B cell (primary cell): ENCODE measurements around the gene ZC4H2. TPM values are rescaled to one million over a fixed set of nuclear protein-coding genes. Genes with fewer than 3 reads are reported as not detected.

ENCODE experiments used
- ATAC-seq: fragments of 200-7000 bp; cut with Tn5 transposase; one replicate; pipeline ENCODE4 v1.10.0; 2021; ENCODE audit warnings: low read depth, mild to moderate bottlenecking, moderate number of reproducible peaks, moderate library complexity
- CTCF ChIA-PET: fragments of 350-600 bp; sonication (Branson Sonifier 250); formaldehyde crosslinking; loops from one replicate; lab custom pipeline; 2021; ENCODE audit warnings: antibody characterized with exemption, inconsistent platforms; lab: Charles Lee
- POLR2A ChIA-PET: fragments of 350-600 bp; sonication (Branson Sonifier 250); formaldehyde crosslinking; loops from one replicate; lab custom pipeline; 2021; ENCODE audit warnings: antibody characterized with exemption; lab: Charles Lee
- DNase-seq: peaks from one replicate; pipeline ENCODE4 v3.0.0; 2013
- H2AFZ ChIP-seq: 2 replicates; pipeline ENCODE4 v1.6.1; 2012; ENCODE audit warnings: mild to moderate bottlenecking, low read depth, low read length; ENCODE audit not compliant: insufficient read depth, poor library complexity, severe bottlenecking
- H3K27ac ChIP-seq, 2 donors: 1 replicate in 1 of 2; 2 replicates in 1 of 2; pipeline ENCODE4 v1.5.1; 2012 to 2013; ENCODE audit warnings: low read length in 2 of 2, mild to moderate bottlenecking in 2 of 2, moderate library complexity in 1 of 2
- H3K27me3 ChIP-seq, 4 experiments: fragments of 200-600 bp in 1 of 4; sonication (generic) in 1 of 4; replicated peaks in 1 of 4; 1 replicate in 2 of 4; 2 replicates in 2 of 4; pipeline versions ENCODE4 v1.6.1 to v1.7.0; 2013 to 2016; ENCODE audit warnings: low read length in 3 of 4, mild to moderate bottlenecking in 2 of 4, mixed read lengths in 1 of 4, moderate library complexity in 1 of 4; ENCODE audit not compliant: insufficient read depth in 4 of 4, control insufficient read depth in 3 of 4; ENCODE audit errors: control extremely low read depth in 1 of 4
- H3K36me3 ChIP-seq, 2 experiments: replicated peaks in 1 of 2; 1 replicate in 1 of 2; 2 replicates in 1 of 2; pipeline versions ENCODE4 v1.6.1 to v1.7.1; 2013; ENCODE audit warnings: low read length in 1 of 2; ENCODE audit not compliant: insufficient read depth in 2 of 2, control insufficient read depth in 1 of 2; ENCODE audit errors: control extremely low read depth in 1 of 2, extremely low read depth in 1 of 2
- H3K4me1 ChIP-seq, 2 donors: fragments of 200-600 bp in 1 of 2; sonication (generic) in 1 of 2; 1 replicate in 1 of 2; 2 replicates in 1 of 2; pipeline versions ENCODE4 v1.5.1 to v1.6.1; 2013 to 2017; ENCODE audit warnings: low read length in 2 of 2; ENCODE audit not compliant: control insufficient read depth in 2 of 2, insufficient read depth in 2 of 2
- H3K4me2 ChIP-seq: replicated peaks from 2 replicates; pipeline ENCODE3; 2012; ENCODE audit warnings: mild to moderate bottlenecking, low read depth, low read length; ENCODE audit not compliant: poor library complexity, severe bottlenecking
- H3K4me3 ChIP-seq, 5 experiments: fragments of 200-600 bp in 1 of 5; sonication (generic) in 1 of 5; 1 replicate in 3 of 5; 2 replicates in 2 of 5; pipeline versions ENCODE4 v1.5.1 to v1.7.0; 2011 to 2016; ENCODE audit warnings: low read length in 4 of 5, mild to moderate bottlenecking in 4 of 5, low read depth in 2 of 5, control low read depth in 1 of 5, moderate library complexity in 1 of 5; ENCODE audit not compliant: insufficient read depth in 1 of 5; ENCODE audit errors: control extremely low read depth in 1 of 5, extremely low read depth in 1 of 5
- H3K79me2 ChIP-seq: fragments of 200-600 bp; sonication (generic); one replicate; pipeline ENCODE4 v1.6.0; 2016; ENCODE audit warnings: low read length; ENCODE audit not compliant: control insufficient read depth, insufficient read depth
- H3K9ac ChIP-seq: fragments of 200-600 bp; sonication (generic); 2 replicates; pipeline ENCODE4 v1.6.1; 2017; ENCODE audit warnings: mild to moderate bottlenecking, low read length, moderate library complexity
- H3K9me3 ChIP-seq, 3 donors: one replicate each; pipeline versions ENCODE4 v1.6.1 to v1.7.1; 2013; ENCODE audit warnings: low read length in 2 of 3; ENCODE audit not compliant: control insufficient read depth in 2 of 3, insufficient read depth in 1 of 3; ENCODE audit errors: control extremely low read depth in 1 of 3
- H4K20me1 ChIP-seq: 2 replicates; pipeline ENCODE4 v1.6.0; 2012; ENCODE audit warnings: mild to moderate bottlenecking, low read length; ENCODE audit not compliant: insufficient read depth, control insufficient read depth, poor library complexity, severe bottlenecking
- H3K27ac Mint-ChIP-seq: one replicate; pipeline ENCODE4 v1.8.0; 2021; ENCODE audit warnings: mixed read lengths
- H3K27me3 Mint-ChIP-seq: one replicate; pipeline ENCODE4 v1.8.0; 2021; ENCODE audit warnings: mixed read lengths
- H3K4me1 Mint-ChIP-seq: one replicate; pipeline ENCODE4 v1.8.0; 2021; ENCODE audit warnings: mixed read lengths
- H3K4me3 Mint-ChIP-seq: one replicate; pipeline ENCODE4 v1.8.0; 2021; ENCODE audit warnings: mixed read lengths
- H3K9me3 Mint-ChIP-seq: one replicate; pipeline ENCODE4 v1.8.0; 2022; ENCODE audit warnings: mixed read lengths; ENCODE audit not compliant: insufficient read depth
- CTCF ChIP-seq: fragments of 200-600 bp; IDR thresholded peaks from one replicate; pipeline ENCODE4 v1.8.0; 2022; ENCODE audit warnings: antibody characterized with exemption, mild to moderate bottlenecking
- EZH2 ChIP-seq: IDR thresholded peaks from 2 replicates; pipeline ENCODE4 v1.6.1; 2012; ENCODE audit warnings: borderline replicate concordance, low read depth, mild to moderate bottlenecking, moderate library complexity, low read length; ENCODE audit not compliant: insufficient read depth, poor library complexity, severe bottlenecking
- WGBS: methylation state at CpG from one replicate; pipeline ENCODE4 v1.1.5; 2013; ENCODE audit warnings: missing lambda C conversion rate; ENCODE audit not compliant: insufficient coverage; 5-methylcytosine and 5-hydroxymethylcytosine counted together
- intact Hi-C: fragments of 100-400 bp; cut with micrococcal nuclease; formaldehyde crosslinking; loops from one replicate; pipeline ENCODE4 v1.10.0; 2022
- polyA plus RNA-seq: library from polyadenylated mRNA; depleted of rRNA; stranded (reverse); fragments of >200 nt; gene quantifications from 2 replicates; pipeline ENCODE4 v1.2.3, GENCODE V29; 2012
- total RNA-seq, 2 donors: library from RNA; stranded (reverse); fragments of 120-200 nt in 1 of 2; gene quantifications; 1 replicate in 1 of 2; 2 replicates in 1 of 2; pipeline versions ENCODE4 v1.2.3 to v1.2.4, GENCODE V29; 2013 to 2022

Gene ZC4H2
- total and polyA plus RNA-seq, 2 donors (not counting 1 experiment from before 2014, with no cell fraction given): 12.8 to 14.1 TPM

GRCh38 chrX:64977830-64978229, 1.6 kb upstream of the ZC4H2 start:
- POLR2A ChIA-PET: no interaction called here

GRCh38 chrX:64977051-64977450, 801 bp upstream of the ZC4H2 start:
- Histone ChIP-seq H3K36me3 (no peaks in the 10 kb centered on the region), H3K27ac (no peak overlapping the region), H3K9me3 (no peaks in the 10 kb centered on the region), H3K9ac (no peak overlapping the region), H2AFZ (peak overlapping the region; percentile 80), H3K4me2 (peak overlapping the region; percentile 75), H3K79me2 (peaks cover 2% of the 10 kb centered on the region), H3K4me1 (peaks cover 4 to 5% of the 10 kb centered on the region in 2 donors), H4K20me1 (no peaks in the 10 kb centered on the region), H3K4me3 (peak overlapping the region in 1 of 5 experiments; percentile 58), H3K27me3 (no peaks in the 10 kb centered on the region)
- DNase-seq: no peak
- POLR2A ChIA-PET: no interaction called here
- Mint-ChIP-seq H3K4me1 (peaks cover 15% of the 10 kb centered on the region), H3K27ac (no peak overlapping the region), H3K27me3 (no peaks in the 10 kb centered on the region), H3K9me3 (no peaks in the 10 kb centered on the region), H3K4me3 (peak overlapping the region; percentile 92)
- WGBS: no CpG with 5 or more reads among the region's 2 CpGs
- intact Hi-C loops: loop anchor here (2.0 to 5.0 kb wide), 2 partner anchors 582 to 770 kb away; partner anchors contain the start of genes AMER1 and MTMR8
- no peak for ATAC-seq
- CTCF ChIA-PET: no interaction called here
- TF ChIP-seq CTCF (no peak), EZH2 (no peak)

More at GRCh38 chrX:64977830-64978229, 1.6 kb upstream of the ZC4H2 start:
- no CpG with 5 or more reads among the region's 3 CpGs for WGBS
- ATAC-seq (no peak), DNase-seq (no peak)
- Histone ChIP-seq H3K4me3 (no peak overlapping the region), H3K9me3 (no peaks in the 10 kb centered on the region), H3K4me1 (peaks cover 4 to 5% of the 10 kb centered on the region in 2 donors), H3K36me3 (no peaks in the 10 kb centered on the region), H3K27ac (no peak overlapping the region), H2AFZ (no peak overlapping the region), H3K27me3 (no peaks in the 10 kb centered on the region), H4K20me1 (no peaks in the 10 kb centered on the region), H3K4me2 (no peak overlapping the region), H3K9ac (no peak overlapping the region), H3K79me2 (no peaks in the 10 kb centered on the region)
- H3K4me1 Mint-ChIP-seq: peaks cover 18% of the 10 kb centered on the region
- H3K4me3 Mint-ChIP-seq: no peak overlapping the region
- no peak overlapping the region for H3K27ac Mint-ChIP-seq
- intact Hi-C loops: loop anchor here (2.0 to 5.0 kb wide), 2 partner anchors 583 to 771 kb away; partner anchors contain the start of genes AMER1 and MTMR8
- H3K9me3 Mint-ChIP-seq: no peaks in the 10 kb centered on the region
- H3K27me3 Mint-ChIP-seq: no peaks in the 10 kb centered on the region
- CTCF ChIA-PET: interaction anchor here (0.8 kb wide), 1 partner anchor 8 kb away, joined by 3 read pairs; no protein-coding TSS in a partner anchor
- TF ChIP-seq CTCF (no peak), EZH2 (no peak)
